H1 (cell line): ENCODE measurements around the gene NKAIN4. TPM values are rescaled to one million over a fixed set of nuclear protein-coding genes. Genes with fewer than 3 reads are reported as not detected.

Experiments
- CBX8 ChIP-seq: fragments of 300-800, 300-1000 bp; sonication (generic); IDR thresholded peaks from 2 replicates; pipeline ENCODE4 v1.7.1; 2016; ENCODE audit warnings: low read depth, low read length, borderline replicate concordance
- CHD1 ChIP-seq: IDR thresholded peaks from 2 replicates; pipeline ENCODE4 v1.6.1; 2012; ENCODE audit warnings: low read depth, low read length, improper control_type of control experiment
- RAD21 ChIP-seq, 2 experiments: IDR thresholded peaks in 1 of 2; conservative IDR thresholded peaks in 1 of 2; 2 replicates each; pipeline ENCODE4 v1.6.1; 2011; ENCODE audit warnings: low read depth in 2 of 2, low read length in 2 of 2, improper control_type of control experiment in 1 of 2, inconsistent platforms in 1 of 2, mild to moderate bottlenecking in 1 of 2, moderate library complexity in 1 of 2
- RXRA ChIP-seq: IDR thresholded peaks from 2 replicates; pipeline ENCODE4 v1.6.1; 2011; ENCODE audit warnings: low read depth, mild to moderate bottlenecking, low read length, moderate library complexity; ENCODE audit not compliant: insufficient read depth
- polyA plus RNA-seq, 7 experiments: library from polyadenylated mRNA; depleted of rRNA in 3 of 7; stranded (reverse) in 5 of 7; unstranded in 2 of 7; fragments of >200 nt in 5 of 7; fragments of 200-250 nt in 2 of 7; gene quantifications; 1 replicate in 5 of 7; 2 replicates in 1 of 7; 4 replicates in 1 of 7; pipeline versions ENCODE4 v1.2.1 to v1.2.3, GENCODE V29; 2011 to 2013; ENCODE audit warnings: missing spikeins in 2 of 7, mixed read lengths in 2 of 7
- total RNA-seq: library from RNA; stranded (reverse); fragmentation: NEBNext Ultra II Directional; extraction: Animal tissue kit (Norgen Biotek cat#: 25700); gene quantifications from 2 replicates; pipeline ENCODE4 v1.2.1, GENCODE V29; 2021

The NKAIN4 gene
- total and polyA plus RNA-seq, 2 of the 8 experiments (the other 6 are each of a cell fraction or from before 2014, with no cell fraction given), result 6.9 to 17.0 TPM

GRCh38 chr20:63292292-63292701, 38.0 kb upstream of the NKAIN4 start (continued):
- TF ChIP-seq CHD1 (no peak), CBX8 (no peak), RXRA (no peak), RAD21 (IDR thresholded peaks at IDR 0.05 in 1 of 2, conservative IDR thresholded peaks at IDR 0.05 in 1 of 2; ENCODE audit: low read depth in 2 of 2, low read length in 2 of 2) (no peak)
- TF ChIP-seq, all 59 proteins: peak for 0
